Mesodermal cell (in vitro differentiated cells): ENCODE results near the gene ICAM2.
"Not testable (repeated sequence)": the region's sequence is repeated elsewhere in the genome, so short reads cannot be mapped to it uniquely, and the experiment has no call there.

Source experiments
- H3K27ac ChIP-seq: 2 replicates; pipeline ENCODE4 v1.7.0; 2013; ENCODE audit warnings: mild to moderate bottlenecking, low read depth, low read length, moderate library complexity; ENCODE audit not compliant: severe bottlenecking
- H3K36me3 ChIP-seq: 2 replicates; pipeline ENCODE4 v1.7.1; 2013; ENCODE audit warnings: mild to moderate bottlenecking, low read length, moderate library complexity; ENCODE audit not compliant: control insufficient read depth, insufficient read depth
- H3K4me1 ChIP-seq: one replicate; pipeline ENCODE4 v1.7.1; 2013; ENCODE audit warnings: mild to moderate bottlenecking, low read length; ENCODE audit not compliant: insufficient read depth, control insufficient read depth, poor library complexity, severe bottlenecking
- H3K4me3 ChIP-seq: 2 replicates; pipeline ENCODE4 v1.7.0; 2013; ENCODE audit warnings: low read length, control low read depth, mild to moderate bottlenecking; ENCODE audit not compliant: insufficient read depth, poor library complexity, severe bottlenecking; ENCODE audit errors: extremely low read depth
- H3K9me3 ChIP-seq: 2 replicates; pipeline ENCODE4 v1.7.1; 2013; ENCODE audit warnings: mild to moderate bottlenecking, low read length, moderate library complexity; ENCODE audit not compliant: control insufficient read depth
- WGBS, 2 experiments: methylation state at CpG; one replicate each; pipeline ENCODE4 v1.1.5; 2013; ENCODE audit warnings: missing lambda C conversion rate in 2 of 2; ENCODE audit not compliant: insufficient coverage in 2 of 2; 5-methylcytosine and 5-hydroxymethylcytosine counted together

The ICAM2 gene

GRCh38 chr17:64008830-64009229 lies 11.6 kb downstream of the ICAM2 start:
- H3K4me1 ChIP-seq = peaks cover 12% of the 10 kb centered on the region
- 85 to 93% methylated on average over 2 to 3 of the region's 4 CpGs for WGBS, 2 experiments
- peaks cover 6% of the 10 kb centered on the region for H3K9me3 ChIP-seq
- H3K4me3 ChIP-seq = no peak overlapping the region
- H3K36me3 ChIP-seq = no peaks in the 10 kb centered on the region
- no peak overlapping the region for H3K27ac ChIP-seq

- 91 to 92% methylated on average over 5 of the region's 5 CpGs for WGBS, 2 experiments
- Histone ChIP-seq H3K27ac (no peak overlapping the region), H3K36me3 (no peaks in the 10 kb centered on the region), H3K4me1 (peaks cover 12% of the 10 kb centered on the region), H3K9me3 (peaks cover 6% of the 10 kb centered on the region), H3K4me3 (no peak overlapping the region)
These were observed 12.1 kb downstream of the ICAM2 start for GRCh38 chr17:64008346-64008745.

GRCh38 chr17:64007838-64008282 lies 12.6 kb downstream of the ICAM2 start:
- Histone ChIP-seq H3K9me3 (peaks cover 6% of the 10 kb centered on the region), H3K4me3 (no peak overlapping the region), H3K27ac (no peak overlapping the region), H3K36me3 (no peaks in the 10 kb centered on the region), H3K4me1 (peaks cover 12% of the 10 kb centered on the region)
- WGBS, 2 experiments = 93 to 100% methylated on average over 3 to 5 of the region's 5 CpGs

GRCh38 chr17:64007089-64007837 lies 13.2 kb downstream of the ICAM2 start:
- peaks cover 12% of the 10 kb centered on the region for H3K4me1 ChIP-seq
- not testable (repeated sequence) for H3K36me3 ChIP-seq, H3K9me3 ChIP-seq, H3K4me3 ChIP-seq, H3K27ac ChIP-seq
- 92 to 100% methylated on average over 2 of the region's 5 CpGs for WGBS, 2 experiments

- peaks cover 6% of the 10 kb centered on the region for H3K9me3 ChIP-seq
- H3K36me3 ChIP-seq = no peaks in the 10 kb centered on the region
- 77 to 87% methylated on average over 9 to 12 of the region's 13 CpGs for WGBS, 2 experiments
- peaks cover 12% of the 10 kb centered on the region for H3K4me1 ChIP-seq
- no peak overlapping the region for H3K4me3 ChIP-seq
- H3K27ac ChIP-seq = no peak overlapping the region
These were observed 13.9 kb downstream of the ICAM2 start for GRCh38 chr17:64006361-64007088.

GRCh38 chr17:64005734-64006167 lies 14.7 kb downstream of the ICAM2 start:
- no peak overlapping the region for H3K4me3 ChIP-seq
- 62 to 84% methylated on average over 6 of the region's 6 CpGs for WGBS, 2 experiments
- peaks cover 12% of the 10 kb centered on the region for H3K4me1 ChIP-seq

GRCh38 chr17:64004903-64005733 lies 15.3 kb downstream of the ICAM2 start:
- Histone ChIP-seq H3K4me3 (no peak overlapping the region), H3K9me3 (peaks cover 2% of the 10 kb centered on the region), H3K36me3 (no peaks in the 10 kb centered on the region), H3K4me1 (peaks cover 12% of the 10 kb centered on the region), H3K27ac (no peak overlapping the region)
- WGBS, 2 experiments = 89 to 92% methylated on average over 17 to 19 of the region's 19 CpGs

More at GRCh38 chr17:64005734-64006167, 14.7 kb downstream of the ICAM2 start:
- no peak overlapping the region for H3K27ac ChIP-seq
- no peaks in the 10 kb centered on the region for H3K36me3 ChIP-seq
- H3K9me3 ChIP-seq = peaks cover 6% of the 10 kb centered on the region

- H3K27ac ChIP-seq = no peak overlapping the region
- WGBS, 2 experiments = 90 to 100% methylated on average over 2 to 3 of the region's 7 CpGs
- no peak overlapping the region for H3K4me3 ChIP-seq
- H3K9me3 ChIP-seq = no peaks in the 10 kb centered on the region
- peaks cover 12% of the 10 kb centered on the region for H3K4me1 ChIP-seq
- no peaks in the 10 kb centered on the region for H3K36me3 ChIP-seq
These were observed 16.1 kb downstream of the ICAM2 start for GRCh38 chr17:64004218-64004770.

- Histone ChIP-seq H3K36me3 (no peaks in the 10 kb centered on the region), H3K27ac (no peak overlapping the region), H3K4me1 (peaks cover 15% of the 10 kb centered on the region), H3K4me3 (no peak overlapping the region), H3K9me3 (no peaks in the 10 kb centered on the region)
- 88 to 90% methylated on average over 10 to 11 of the region's 13 CpGs for WGBS, 2 experiments
These were observed 16.8 kb downstream of the ICAM2 start for GRCh38 chr17:64003526-64004121.
